ENCODE data around the gene GIT1. TPM values are rescaled to one million over a fixed set of nuclear protein-coding genes. Genes with fewer than 3 reads are reported as not detected.

Gene GIT1
- polyA plus RNA-seq, 1 donor from 2014 or later = 20.5 TPM

GRCh38 chr17:29608986-29609385, 19.5 kb upstream of the GIT1 start:
- H3K4me2 ChIP-seq (ENCODE audit: low read length) = no peak overlapping the region
- no peak overlapping the region for H3K27ac ChIP-seq (ENCODE audit: low read length)
- peaks cover 6% of the 10 kb centered on the region for H3K79me2 ChIP-seq (replicated peaks; ENCODE audit: insufficient read depth, low read length)
- H3K9me3 ChIP-seq (ENCODE audit: low read length) = no peaks in the 10 kb centered on the region
- no peaks in the 10 kb centered on the region for H3K27me3 ChIP-seq (ENCODE audit: insufficient read depth, low read depth, low read length)
- no peak overlapping the region for H3K9ac ChIP-seq (ENCODE audit: low read length)
- H3K4me3 ChIP-seq (ENCODE audit: low read length) = no peak overlapping the region
- peaks cover 10% of the 10 kb centered on the region for H3K36me3 ChIP-seq (ENCODE audit: insufficient read depth, low read length)
- TF ChIP-seq REST (IDR thresholded peaks at IDR 0.05; ENCODE audit: borderline replicate concordance) = no peak
- H3K9me2 ChIP-seq (ENCODE audit: insufficient read depth, low read length) = no peaks in the 10 kb centered on the region
- no peaks in the 10 kb centered on the region for H3F3A ChIP-seq (ENCODE audit: insufficient read depth, low read length, poor library complexity, severe bottlenecking)
- no peaks in the 10 kb centered on the region for H4K20me1 ChIP-seq (ENCODE audit: insufficient read depth)
- H2AFZ ChIP-seq (ENCODE audit: low read depth, low read length) = no peak overlapping the region

- H3F3A ChIP-seq (ENCODE audit: insufficient read depth, low read length, poor library complexity, severe bottlenecking) = no peaks in the 10 kb centered on the region
- no peak overlapping the region for H2AFZ ChIP-seq (ENCODE audit: low read depth, low read length)
- peaks cover 10% of the 10 kb centered on the region for H3K36me3 ChIP-seq (ENCODE audit: insufficient read depth, low read length)
- no peaks in the 10 kb centered on the region for H3K27me3 ChIP-seq (ENCODE audit: insufficient read depth, low read depth, low read length)
- no peaks in the 10 kb centered on the region for H3K9me3 ChIP-seq (ENCODE audit: low read length)
- H3K4me3 ChIP-seq (ENCODE audit: low read length) = no peak overlapping the region
- no peak overlapping the region for H3K9ac ChIP-seq (ENCODE audit: low read length)
- H4K20me1 ChIP-seq (ENCODE audit: insufficient read depth) = no peaks in the 10 kb centered on the region
- peaks cover 8% of the 10 kb centered on the region for H3K79me2 ChIP-seq (replicated peaks; ENCODE audit: insufficient read depth, low read length)
- no peak overlapping the region for H3K4me2 ChIP-seq (ENCODE audit: low read length)
- H3K27ac ChIP-seq (ENCODE audit: low read length) = no peak overlapping the region
- no peaks in the 10 kb centered on the region for H3K9me2 ChIP-seq (ENCODE audit: insufficient read depth, low read length)
- no peak for TF ChIP-seq RAD21 (conservative IDR thresholded peaks at IDR 0.05)
- TF ChIP-seq REST (IDR thresholded peaks at IDR 0.05; ENCODE audit: borderline replicate concordance) = no peak
- TF ChIP-seq MXI1 (conservative IDR thresholded peaks at IDR 0.05; ENCODE audit: poor library complexity, severe bottlenecking) = no peak
- no peak for TF ChIP-seq SMC3 (conservative IDR thresholded peaks at IDR 0.05; ENCODE audit: poor library complexity)
- TF ChIP-seq TAF1 (IDR thresholded peaks at IDR 0.05; ENCODE audit: low read depth) = no peak
- no peak for TF ChIP-seq CTCF (IDR thresholded peaks at IDR 0.05; ENCODE audit: poor library complexity, severe bottlenecking)
- no peak for TF ChIP-seq EZH2 (IDR thresholded peaks at IDR 0.05; ENCODE audit: borderline replicate concordance, insufficient read depth, low read length, poor library complexity, severe bottlenecking)
- TF ChIP-seq POLR2AphosphoS5 (IDR thresholded peaks at IDR 0.05) = no peak
- TF ChIP-seq EP300 (conservative IDR thresholded peaks at IDR 0.05; ENCODE audit: poor library complexity, severe bottlenecking) = no peak
Measured at GRCh38 chr17:29607557-29608195, 18.2 kb upstream of the GIT1 start.

Data from neural cell (in vitro differentiated cells).